ENCODE data around the gene CD8A.
"Not testable (repeated sequence)": the region's sequence is repeated elsewhere in the genome, so short reads cannot be mapped to it uniquely, and the experiment has no call there.

Gene CD8A

DNA sequence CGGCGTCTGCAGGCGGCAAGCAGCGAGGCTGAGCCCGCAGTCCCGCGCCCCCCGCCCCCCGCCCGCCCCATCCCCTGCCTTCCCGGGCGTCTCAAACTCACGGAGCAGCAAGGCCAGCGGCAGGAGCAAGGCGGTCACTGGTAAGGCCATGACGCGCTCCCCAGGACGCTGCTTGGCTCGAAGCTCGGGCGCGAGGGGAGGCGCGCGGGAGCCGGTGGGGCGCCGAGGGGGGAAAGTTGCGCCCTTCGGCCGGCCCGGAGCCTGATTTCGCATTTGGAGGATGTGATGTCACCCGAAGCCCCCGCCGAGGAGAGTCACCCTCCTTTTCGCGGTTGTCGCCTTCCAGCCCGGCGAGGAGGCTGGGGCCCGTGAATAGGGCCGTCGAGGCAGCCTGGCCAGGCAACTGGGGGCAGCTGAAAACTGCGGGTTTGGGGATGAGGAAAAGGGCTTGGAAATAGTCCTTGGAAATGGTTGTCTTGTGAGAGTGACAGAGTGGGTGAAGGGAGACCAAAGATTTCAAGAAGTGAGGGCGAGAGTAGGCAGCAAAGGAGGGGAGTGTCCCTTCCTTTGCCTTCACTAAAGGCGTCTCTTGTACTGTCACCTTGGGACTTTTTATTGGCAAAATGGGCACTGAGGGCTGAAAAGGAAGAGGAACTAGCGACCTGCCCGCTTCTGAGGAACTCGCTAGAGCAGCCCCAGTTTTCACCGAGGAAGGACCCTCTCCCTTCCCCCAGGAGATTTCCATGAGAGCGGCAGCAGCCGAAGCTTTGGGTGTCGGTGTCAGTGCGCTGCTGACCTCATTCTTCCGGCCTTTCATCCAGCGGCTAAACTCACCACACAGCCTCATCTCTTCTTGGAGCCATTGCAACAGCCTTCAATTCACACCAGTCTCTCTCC lies at the start of gene CD8A:
CD8A (minus strand) TSS at position 238 of the 897 bp plus-strand sequence; CDS start at position 150, 88 bp downstream.
- DNase-seq = peak; percentile 73

DNA sequence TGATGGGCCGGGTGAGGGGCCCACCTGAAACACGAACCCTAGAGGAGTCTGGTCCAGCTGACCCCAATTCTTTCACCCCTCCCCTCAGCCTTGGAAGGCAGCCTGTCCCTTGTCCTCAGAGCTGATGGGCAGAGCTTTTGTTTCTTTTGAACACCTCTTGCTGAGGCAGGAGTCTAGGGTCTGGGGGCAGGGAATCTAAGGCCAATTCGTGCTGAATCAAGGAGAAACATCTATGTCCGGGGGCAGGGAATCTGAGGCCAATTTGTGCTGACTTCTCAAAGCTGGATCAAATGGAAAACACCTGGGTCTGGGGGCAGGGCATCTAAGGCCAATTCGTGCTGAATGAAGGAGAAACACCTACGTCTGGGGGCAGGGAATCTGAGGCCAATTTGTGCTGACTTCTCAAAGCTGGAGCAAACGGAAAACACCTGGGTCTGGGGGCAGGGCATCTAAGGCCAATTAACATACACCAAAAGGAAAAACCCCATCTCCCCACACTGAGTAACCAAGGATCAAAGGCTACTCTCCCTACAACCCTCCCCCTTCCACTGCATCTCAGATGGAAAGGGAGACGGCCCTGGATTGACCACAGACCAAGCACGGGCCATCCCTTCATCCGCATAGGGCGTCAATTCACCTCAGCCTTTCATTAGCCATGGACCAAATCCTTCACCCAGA lies 49.3 kb upstream of the CD8A start:
- not testable (repeated sequence) for DNase-seq

DNA sequence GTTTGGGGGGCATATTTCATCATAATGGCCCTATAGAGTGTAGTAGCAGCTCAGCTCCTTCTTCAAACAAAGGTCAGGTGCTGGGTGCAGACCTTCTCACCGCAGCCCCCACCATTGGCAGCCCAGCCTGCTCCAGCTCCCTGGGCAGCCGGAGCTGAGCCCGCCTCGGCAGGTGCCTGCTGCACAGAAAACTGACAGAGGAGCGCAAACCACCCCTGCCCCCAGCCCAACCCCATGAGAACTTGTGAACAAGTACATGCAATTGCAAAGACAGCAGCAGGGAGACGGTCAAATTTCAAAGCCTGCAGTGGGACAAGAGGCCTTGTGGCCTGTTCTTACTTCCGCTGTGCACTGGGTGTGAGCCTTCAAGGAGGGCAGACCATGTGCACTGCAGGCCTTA lies 48.7 kb upstream of the CD8A start:
- not testable (repeated sequence) for DNase-seq

DNA sequence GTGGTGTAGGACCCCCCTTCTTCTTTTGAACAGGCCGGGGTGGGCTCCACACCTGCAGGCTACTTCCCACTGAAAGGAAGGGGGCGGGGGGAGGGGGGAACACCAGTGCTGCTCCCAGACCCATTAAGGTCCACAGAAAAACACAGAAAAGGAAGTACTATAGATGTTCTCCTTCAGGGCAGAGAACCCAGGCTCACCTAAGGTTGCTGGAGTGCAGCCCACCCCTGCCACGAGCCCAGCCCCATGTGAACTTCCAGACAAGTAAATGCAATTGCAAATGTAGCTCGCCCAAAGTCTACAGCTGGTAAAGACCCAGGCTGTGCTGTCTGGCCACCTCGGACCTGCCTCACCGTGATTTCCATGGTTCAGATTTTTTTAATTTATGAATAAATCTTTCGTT lies 47.0 kb upstream of the CD8A start:
- not testable (repeated sequence) for DNase-seq

DNA sequence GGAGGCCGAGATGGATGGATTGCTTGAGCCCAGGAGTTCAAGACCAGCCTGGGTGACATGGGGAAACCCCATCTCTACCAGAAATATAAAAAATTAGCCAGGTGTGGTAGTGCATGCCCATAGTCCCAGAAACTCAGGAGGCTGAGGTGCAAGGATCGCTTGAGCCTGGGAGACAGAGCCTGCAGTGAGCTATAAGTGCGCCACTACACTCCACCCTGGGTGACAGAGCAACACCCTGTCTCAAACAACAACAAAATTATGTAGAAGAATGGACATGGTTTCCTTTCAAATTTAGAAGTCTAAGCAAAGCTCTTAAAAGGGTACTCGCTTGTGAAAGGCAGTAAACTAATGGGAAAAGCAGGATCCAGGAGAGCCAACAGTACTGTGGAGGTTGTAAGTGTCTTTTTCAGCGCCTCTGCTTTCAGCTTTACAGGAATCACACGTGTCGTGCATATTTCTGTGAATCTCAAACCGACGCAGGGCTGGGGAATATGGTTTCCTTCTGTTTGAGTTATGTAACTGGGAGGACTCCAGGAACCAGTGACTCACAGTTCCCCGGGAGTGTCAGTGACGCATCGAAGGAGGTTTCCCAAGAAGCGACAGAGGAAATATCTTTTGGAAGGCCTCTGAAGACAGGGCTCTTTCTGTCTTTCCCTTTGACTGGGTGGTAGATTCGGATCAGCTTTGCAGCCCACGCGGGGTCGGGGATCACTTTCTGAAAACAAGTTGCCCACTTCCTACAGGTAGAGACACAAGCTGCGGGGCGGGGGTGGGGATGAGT lies 46.4 kb upstream of the CD8A start:
- not testable (repeated sequence) for DNase-seq

DNA sequence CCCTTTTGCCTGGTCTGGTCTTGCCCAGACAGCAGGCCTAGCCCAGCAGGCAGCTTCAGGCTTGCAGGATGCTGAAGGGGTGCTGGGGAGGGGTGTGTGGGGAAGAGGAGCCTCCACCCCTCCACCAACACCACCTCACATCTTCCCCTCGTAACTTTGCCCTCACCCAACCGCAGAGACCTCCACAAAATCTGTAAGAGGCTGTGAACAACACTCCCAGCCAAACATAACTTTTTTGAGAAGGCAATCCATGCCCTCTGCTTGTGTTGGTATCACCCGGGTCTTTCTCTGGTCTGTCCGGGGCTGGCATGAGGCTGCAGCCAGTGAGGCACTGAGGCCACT lies 44.8 kb upstream of the CD8A start:
- not testable (repeated sequence) for DNase-seq

DNA sequence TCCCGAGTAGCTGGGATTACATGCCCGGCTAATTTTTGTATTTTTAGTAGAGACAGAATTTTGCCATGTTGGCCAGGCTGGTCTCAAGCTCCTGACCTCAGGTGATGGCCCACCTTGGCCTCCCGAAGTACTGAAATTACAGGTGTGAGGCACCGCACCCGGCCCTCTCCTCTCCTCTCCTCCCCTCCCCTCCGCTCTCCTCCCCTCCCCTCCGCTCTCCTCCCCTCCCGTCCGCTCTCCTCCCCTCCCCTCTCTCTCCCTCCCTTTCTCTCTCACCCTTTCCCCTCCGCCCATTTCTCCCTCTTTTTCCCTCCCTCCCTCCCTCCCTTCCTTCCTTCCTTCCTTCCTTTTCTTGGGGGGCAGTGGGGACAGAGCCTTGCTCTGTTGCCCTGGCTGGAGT lies 42.6 kb upstream of the CD8A start:
- DNase-seq = no peak

DNA sequence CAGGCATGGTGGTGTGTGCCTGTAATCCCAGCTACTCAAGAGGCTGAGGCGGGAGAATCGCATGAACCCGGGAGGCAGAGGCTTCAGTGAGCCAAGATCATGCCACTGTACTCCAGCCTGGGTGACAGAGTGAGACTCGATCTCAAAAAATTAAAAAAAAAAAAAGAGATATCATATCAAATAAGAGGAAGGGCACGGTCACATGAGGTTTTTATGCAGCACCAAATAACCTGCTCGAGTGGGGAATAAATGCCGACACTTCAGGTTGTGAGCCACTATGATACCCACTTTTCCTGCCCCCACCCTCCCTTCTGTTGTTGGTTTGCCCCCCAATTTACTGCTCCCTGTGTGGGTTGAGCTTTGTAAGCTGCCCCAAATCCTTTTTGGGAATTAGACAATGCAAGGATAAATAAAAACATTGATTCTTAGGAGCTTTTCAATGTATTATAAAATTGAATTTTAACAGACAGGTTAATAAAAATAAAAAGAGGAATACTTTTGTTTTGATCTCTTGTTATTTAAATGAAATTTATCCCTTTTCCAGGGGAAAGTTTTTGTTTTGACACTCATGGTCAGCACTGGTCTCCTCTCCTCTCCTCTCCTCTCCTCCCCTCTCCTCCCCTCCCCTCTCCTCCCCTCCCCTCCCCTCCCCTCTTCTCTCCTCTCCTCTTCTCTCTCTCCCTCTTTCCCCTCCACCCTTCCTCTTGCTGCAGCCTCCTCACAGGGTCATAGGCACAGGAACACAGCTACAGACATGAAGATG lies 41.8 kb upstream of the CD8A start:
- DNase-seq = no peak

DNA sequence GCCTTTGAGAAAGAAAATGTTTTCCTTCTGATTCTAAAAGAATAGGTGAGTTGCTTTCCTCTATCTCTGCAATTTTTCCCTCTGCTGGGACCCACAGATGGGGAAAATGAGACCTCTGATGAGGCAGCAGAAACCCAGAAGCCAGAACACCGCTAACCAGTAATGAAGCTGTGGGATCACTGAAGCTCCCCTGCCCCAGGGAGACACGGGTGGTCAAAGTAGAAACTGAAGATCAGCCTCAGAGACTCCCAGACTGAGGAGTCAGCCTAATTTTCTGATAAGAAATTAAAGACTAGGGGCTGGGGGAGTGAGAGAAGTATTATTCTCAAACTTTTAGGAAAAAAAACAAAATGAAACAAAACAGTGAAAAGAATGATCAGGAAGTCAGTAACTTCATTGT lies 40.8 kb upstream of the CD8A start:
- no peak for DNase-seq

DNA sequence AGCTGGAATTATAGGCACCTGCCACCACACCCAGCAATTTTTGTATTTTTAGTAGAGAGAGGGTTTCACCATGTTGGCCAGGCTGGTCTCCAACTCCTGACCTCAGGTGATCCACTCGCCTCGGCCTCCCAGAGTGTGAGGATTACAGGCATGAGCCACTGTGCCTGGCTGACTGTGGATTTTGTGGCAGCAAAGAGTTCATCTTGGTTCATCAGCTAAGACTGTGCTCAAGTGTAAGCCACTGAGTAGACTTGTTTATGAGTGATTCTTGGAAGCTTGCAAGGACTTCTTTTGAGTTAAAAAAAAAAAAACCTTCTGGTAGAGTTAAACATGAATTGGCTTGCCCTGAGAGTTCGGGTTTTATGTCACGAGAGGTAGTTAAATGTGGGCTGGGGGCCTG lies 36.2 kb upstream of the CD8A start:
- no peak for DNase-seq

DNA sequence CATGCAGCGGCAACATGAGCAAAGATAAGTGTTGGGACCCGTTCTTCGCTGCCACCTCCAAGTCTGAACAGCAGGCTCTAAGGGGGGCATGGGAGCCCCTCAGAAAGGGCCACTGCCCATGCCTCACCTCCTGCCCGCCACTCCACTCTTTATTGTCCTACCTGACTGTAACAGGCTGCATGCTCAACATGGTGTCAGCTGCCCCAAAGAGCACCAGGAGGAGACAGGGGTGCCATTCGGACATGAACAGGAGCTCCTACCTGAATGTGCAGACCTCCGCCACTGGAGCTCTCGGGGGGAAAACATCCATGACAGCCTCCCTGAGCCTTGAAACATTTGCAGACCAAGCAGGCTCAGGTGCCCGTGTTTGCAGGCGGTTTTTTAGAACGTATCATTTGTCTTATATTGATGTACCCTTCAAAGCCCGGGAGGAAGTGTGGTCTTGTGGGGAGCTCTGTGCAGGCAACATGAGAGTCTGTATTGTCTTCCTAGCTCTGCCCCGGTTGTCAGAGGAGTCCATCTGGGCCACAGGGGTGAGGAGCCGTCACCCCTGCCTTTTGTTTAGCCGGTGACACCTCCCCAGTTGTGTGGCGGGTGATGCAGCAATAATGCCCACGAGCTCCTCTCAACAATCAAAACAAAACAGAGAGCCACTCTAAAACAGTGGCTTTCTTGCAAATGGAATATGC lies 35.1 kb upstream of the CD8A start:
- DNase-seq = peak; percentile 79

DNA sequence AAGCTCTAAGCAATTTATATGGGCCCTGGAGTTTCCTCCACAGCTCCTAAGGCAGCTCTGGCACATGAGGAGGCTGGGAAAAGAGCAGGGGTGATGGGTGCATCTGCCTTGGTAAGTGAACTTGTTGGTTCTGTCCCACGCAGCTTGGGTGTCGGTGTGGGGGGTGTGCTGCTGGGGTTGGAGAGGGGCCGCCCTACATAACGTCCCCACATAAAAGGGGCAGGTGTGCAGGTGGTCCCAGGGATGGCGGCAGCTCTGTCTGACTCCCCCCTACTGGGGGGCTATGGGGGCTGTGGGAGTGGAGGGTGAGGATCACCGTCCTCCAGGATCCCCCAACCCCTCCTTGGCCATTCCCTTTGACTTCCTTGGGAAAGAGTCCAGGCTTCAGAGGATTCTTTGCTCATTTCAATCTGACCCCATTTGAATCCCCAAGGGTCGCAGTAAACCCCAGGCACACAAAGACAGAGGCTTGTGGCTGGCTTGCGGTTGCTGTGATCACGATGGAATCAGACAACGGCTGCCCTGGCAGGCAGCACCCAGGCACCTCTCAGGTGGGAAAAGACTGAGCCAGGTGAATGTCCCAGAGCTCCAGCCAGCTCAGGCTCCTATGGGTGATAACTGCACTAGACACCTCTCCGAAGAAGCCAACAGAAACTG lies 34.5 kb upstream of the CD8A start:
- DNase-seq = no peak

DNA sequence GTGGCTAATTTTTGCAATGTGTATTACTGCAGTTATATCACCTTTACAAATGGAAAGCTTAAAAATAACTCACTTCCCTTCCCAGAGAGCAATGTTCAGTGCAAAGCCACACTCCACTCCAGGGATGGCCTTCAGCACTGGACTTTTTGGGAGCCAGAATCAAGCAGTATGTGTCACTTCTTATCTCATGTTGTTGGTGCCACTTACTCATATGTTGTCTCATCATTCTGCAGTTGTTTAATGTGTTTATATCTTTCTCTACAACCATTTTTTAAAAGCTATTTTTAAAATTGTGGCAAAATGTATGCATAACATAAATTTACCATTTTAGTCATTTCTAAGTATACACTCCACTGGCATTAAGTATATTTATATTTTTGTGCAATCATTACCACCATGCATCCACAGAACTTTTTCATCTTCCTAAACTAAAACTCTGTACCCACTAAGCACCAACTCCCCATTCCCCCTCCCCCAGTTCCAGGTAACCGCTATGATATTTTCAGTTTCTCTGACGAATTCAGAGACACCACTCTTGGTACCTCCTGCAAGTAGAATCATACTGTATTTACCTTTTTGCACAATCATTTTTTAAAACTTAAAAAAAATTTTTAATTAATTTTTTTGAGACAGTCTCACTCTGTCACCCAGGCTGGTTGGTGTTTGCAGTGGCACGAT lies 32.1 kb upstream of the CD8A start:
- no peak for DNase-seq

DNA sequence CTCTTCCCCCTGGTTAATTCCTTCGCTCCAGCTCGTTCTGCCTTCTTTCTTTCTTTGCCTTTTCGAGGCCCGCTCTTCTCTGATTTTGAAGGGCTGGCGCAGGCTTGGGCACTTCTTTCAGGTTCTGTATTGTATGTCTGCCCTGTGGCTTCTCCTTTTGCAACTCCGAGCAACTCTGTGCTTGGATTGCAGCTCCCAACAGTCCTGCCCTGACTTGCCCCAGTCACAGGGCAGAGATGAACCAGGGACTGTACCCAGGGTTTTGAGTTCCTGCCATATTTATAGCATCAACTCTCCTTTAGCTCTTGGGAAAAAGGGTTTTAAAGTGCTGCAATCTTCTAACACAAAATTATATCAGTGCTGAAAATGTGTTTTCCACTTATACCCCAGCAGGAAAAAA lies 31.1 kb upstream of the CD8A start:
- DNase-seq = no peak

DNA sequence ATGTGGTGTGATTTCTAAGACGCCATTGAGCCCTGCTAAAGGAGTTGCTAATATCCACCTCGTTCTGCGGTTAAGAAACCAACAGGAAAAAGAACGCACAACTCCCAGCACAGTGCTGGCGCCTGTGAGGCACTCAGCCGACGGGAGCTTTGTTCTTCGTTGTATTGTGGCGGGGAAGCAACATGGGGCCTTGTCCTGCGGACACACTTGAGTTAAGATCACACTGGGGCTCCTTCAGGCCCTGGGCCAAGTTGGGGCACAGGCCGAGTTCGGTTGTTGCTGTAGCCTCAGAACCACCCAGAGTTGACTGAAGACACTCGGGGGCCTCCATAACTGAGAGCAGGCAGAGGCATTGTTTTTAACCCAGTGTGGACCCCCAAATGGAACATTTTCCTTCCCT lies 30.6 kb upstream of the CD8A start:
- DNase-seq = no peak

DNA sequence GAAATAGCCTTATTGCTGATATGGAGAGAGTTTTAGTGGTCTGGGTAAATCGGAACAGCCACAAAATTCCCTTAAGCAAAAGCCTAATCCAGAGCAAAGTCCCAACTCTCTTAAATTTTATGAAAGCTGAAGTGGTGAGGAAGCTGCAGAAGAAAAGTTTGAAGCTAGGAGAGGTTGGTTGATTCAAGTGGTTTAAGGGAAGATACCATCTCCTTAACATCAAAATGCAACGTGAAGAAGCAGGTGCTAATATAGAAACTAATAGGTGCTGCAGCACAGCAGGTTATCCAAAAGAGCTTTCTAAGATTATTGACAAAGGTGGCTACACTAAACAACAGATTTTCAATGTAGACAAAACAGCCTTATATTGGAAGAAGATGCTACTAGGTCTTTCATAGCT lies 28.2 kb upstream of the CD8A start:
- DNase-seq = no peak

DNA sequence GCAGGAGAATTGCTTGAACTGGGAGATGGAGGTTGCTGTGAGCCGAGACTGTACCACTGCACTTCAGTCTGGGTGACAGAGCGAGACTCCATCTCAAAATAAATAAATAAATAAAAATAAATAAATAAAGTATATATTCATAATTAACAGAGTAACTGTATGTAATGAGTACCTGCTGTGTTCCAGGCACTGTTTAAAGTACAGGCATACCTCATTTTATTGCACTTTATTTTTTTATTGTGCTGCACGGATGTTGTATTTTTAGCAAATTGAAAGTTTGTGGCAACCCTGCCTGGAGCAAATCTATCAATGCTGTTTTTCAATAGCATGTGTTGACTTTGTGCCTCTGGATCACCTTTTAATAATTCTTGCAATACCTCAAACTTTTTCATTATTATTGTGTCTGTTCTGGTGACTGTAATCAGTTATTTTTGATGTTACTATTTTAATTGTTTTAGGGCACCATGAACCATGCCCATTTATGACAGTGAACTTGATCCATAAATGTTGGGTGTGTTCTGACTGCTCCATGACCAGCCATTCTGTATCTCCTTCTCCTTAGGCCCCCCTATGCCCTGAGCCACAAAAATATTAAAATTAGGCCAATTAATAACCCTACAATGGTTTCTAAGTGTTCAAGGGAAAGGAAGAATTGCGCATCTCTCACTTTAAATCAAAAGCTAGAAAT lies 27.5 kb upstream of the CD8A start:
- no peak for DNase-seq

DNA sequence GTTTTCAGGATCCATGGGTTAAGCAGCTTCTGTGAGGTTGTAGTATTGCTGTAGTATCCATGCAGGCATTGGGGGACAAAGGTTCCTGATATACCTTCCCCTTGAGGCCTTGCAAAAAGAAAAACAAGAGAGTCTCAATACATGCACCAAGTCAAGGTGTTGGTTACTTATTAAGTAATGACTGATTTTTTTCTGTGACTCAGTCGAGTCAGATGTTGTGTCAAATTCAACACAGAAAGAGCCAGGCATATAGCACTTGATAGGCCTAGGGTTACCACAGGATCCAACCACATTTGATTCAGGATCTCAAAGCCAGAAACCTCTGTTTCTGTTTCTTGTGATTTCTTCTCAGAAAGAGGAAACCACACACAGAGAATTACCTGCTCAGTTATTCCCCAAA lies 24.9 kb upstream of the CD8A start:
- DNase-seq = peak; percentile 30

DNA sequence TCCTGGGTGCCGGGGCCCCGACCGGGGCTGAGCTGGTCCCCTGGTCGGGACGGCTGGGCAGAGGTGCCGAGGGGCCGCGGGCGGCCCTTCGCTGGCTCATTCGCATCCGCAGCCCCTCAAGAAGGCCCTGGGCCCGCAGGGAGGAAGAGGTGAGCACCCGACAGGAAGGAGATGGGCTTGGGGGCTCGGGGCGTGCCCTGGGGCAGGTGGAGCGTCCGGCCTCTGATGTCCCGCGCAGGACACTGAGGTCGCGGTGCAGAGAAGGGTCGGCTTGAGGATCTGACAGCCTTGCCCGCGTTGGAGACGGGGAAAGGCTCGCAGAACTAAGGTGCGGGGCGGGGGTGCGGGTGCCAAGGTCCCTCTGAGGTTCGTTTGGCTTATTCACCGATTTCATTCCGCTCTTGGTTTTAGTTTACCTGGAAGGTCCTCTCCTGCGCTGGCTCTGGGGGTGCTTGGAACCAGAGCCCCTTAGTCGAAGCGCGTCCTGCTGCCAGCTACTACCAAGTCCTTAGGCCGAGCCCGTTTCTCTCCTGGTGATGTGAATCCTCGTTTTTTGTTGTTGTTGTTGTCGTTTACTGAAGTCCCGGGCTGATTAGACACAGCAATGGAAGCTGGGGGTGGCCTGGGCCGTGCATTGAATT lies 18.9 kb upstream of the CD8A start:
- peak; percentile 37 for DNase-seq

Measured in CD4-positive, alpha-beta T cell treated with Interleukin-12 subunit alpha and Interleukin-12 subunit beta, for 1 hour (primary cell).